ENCODE data around the gene STMND1. TPM values are rescaled to one million over a fixed set of nuclear protein-coding genes. Genes with fewer than 3 reads are reported as not detected.

STMND1 gene
- total RNA-seq, 1 experiment from 2014 or later, result not detected

DNA sequence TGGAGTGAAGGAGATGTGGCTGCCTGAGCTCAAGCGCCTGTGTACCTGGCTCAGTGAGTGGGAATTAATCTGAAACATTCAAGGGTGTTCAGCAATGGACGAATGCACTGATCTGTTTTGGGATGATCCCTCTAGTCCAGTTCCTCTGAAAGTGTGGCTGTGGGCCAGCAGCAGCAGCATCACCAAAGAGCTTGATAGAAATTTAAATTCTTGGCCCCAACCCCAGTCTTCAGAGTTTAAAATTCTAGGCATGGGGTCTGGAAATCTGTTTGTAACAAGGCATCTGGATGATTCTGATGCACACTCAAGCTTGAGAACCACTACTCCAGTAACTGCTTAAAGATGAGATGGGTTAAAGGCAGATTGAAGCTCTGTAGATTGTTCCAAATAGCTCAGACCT is 59.2 kb downstream of the STMND1 start:
- no peak for DNase-seq (ENCODE audit: low spot score)

DNA sequence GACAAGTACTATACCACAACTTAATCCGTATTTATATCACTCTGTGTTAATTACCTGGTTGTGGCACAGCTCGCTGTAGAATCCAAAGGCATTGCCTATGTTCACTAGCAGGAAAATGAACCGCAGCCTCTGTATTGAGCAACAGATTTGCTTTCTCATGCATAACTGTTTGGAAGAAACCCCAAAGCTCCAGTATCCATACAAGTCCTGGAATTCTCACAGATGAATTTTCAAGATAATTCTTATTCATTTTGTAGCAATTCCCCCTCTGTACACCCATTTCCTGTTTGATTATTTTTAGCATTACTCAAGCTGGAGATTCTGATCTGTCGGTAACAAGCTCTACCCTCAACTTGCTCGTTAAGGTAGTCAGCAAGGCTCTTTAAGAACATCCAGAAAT is 63.5 kb downstream of the STMND1 start:
- DNase-seq (ENCODE audit: low spot score), result no peak

- peak; percentile 79 for DNase-seq (ENCODE audit: low spot score)
Observed at GRCh38 chr6:17167327-17167979, 65.6 kb downstream of the STMND1 start.

DNA sequence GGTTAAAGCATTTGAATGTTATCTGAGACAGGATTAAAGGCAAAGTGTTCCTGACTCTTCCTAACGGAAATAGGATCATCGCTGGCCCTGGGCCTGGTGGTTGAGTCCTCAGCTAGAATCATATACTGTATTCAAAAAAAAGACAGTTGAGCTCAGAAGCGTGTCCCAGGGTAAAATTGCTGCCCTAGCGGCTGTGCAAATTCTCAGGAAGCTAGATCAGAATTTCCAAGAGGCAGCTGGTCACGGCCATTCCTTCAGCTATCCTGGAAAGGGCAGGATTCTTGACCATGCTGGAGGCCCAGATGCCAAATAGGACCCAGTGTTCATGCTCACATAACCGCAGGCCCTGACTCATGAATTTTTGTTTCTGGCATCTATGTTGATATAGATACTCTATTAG is 67.4 kb downstream of the STMND1 start:
- DNase-seq (ENCODE audit: low spot score), result no peak

DNA sequence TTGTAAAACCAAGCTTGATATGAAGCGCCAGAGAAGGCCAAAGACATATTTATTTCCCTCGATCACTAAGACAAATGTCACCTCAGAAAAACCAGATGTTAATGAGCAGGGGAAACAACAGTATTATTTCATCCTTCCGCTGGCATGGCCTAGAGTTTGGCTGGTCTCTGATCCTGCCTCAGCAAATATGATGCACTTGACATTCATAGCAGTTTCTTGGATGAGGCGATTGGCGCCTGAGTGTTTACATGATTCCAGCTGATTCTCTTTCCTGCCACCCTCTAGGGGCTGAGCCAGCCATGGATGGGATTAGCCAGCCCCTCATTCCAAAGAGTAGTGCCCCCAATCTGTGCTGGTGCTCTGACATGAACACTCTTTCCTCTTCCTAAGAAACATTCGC is 67.9 kb downstream of the STMND1 start:
- no peak for DNase-seq (ENCODE audit: low spot score)

DNA sequence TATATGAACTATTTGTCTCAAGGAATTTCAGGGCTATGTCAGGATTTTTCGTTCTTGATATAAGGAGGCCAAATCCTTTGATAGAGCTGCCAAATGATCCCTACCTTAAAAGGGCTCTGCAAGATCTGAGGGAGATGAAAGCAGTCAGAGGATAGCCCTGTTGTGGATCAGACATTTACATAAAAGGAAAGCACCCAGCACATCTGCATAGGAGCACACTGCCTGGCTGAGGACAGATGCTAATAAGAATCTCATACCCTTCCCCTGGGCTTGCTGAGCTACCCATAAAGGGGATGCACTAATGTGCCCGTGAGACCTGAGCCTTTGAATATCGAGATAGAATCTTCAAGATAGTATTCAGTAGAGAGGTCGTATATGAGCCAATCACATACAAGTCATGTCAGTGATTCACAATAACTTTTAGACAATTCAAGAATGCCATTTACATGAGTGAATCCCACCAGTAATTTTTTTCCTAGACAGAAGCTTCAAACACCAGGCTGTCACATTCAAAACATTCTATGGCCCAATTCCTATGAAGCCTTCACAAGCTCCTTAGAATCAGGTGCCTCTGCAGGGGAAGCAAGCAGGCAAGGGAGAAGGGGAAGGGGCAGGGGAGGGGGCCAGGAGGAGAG is 71.1 kb downstream of the STMND1 start:
- DNase-seq (ENCODE audit: low spot score), result no peak

DNA sequence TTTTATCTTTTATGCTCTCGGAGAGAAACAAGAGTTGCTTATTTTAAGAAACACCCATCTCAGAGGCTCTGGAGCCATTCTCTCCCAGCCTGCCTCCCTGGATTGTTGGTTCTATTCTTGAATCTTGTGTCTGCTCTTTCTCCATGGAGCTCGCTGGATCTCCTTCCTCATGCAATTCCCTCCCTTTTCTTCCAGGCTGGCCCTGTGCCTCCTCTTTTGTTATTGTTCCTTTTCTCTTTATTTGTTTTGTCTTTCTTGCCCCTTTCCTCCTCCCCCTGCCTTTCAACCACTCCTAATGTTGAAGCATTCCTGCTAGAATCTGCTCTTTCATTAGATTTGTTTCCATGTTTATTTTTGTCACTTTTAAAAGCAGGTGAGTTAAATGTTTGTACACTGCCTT is 76.5 kb downstream of the STMND1 start:
- no peak for DNase-seq (ENCODE audit: low spot score)

DNA sequence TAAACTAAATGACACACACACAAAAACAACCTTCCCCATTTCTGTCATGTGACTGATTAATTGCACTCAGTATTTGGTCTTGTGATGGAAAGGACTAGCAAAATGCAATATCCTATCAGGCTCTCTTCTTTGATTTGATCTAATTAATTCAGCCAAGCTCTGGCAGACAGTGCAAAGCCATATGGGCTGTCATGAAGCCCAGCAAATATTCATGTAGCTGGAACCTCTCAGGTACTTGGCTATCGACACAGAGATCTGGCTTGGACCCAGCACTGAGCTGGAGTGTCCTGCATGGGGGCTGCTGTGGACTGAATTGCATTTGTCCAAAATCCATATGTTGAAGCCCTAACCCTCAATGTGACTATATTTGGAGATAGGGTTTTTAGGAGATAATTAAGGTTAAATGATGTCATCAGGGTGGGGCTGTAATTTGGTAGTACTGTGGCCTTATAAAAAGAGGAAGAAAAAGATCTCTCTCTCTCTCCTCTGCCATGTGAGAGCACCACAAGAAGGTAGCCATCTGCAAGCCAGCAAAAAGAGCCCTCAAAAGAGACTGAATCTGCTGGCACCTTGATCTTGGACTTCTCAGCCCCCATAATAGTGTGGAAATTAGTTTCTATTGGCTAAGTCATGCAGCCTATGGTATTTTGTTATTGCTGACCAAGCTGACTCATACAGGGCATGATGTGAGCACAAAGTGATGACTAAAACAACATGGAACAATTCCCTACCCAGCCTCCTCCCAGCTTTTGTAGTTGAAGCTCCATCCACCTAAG is 77.1 kb downstream of the STMND1 start:
- DNase-seq (ENCODE audit: low spot score), result peak; percentile 39

GRCh38 chr6:17179530-17180073 is 77.8 kb downstream of the STMND1 start:
- peak; percentile 14 for DNase-seq (ENCODE audit: low spot score)

Other genes with a start within 250 kb of the STMND1 start
- 1.0 and 1.1 TPM in 2 replicates for gene RBM24, start 179.3 kb downstream of the STMND1 start, total RNA-seq (2014; rRNA removed; shearing (Covaris generic))